WTC11 (cell line): Measurements from ENCODE around the gene TDRD9.

Experiments used
- GTF2I ChIP-seq: fragments of 250-450 bp; sonication (Bioruptor Pico); conservative IDR thresholded peaks from 2 replicates; pipeline ENCODE4 v1.4.0; 2021; ENCODE audit warnings: mild to moderate bottlenecking
- NR3C1 ChIP-seq: sonication (generic); formaldehyde crosslinking; conservative IDR thresholded peaks from 2 replicates; pipeline ENCODE4 v1.8.1; 2023; ENCODE audit warnings: low read depth, mild to moderate bottlenecking, missing genetic modification reagents
- TEAD4 ChIP-seq: sonication (generic); formaldehyde crosslinking; IDR thresholded peaks from 2 replicates; pipeline ENCODE4 v1.8.0; 2022; ENCODE audit warnings: mild to moderate bottlenecking, missing genetic modification reagents
- ZNF138 ChIP-seq: sonication (generic); formaldehyde crosslinking; conservative IDR thresholded peaks from 2 replicates; pipeline ENCODE4 v1.8.1; 2022; ENCODE audit warnings: mild to moderate bottlenecking, moderate library complexity, missing genetic modification reagents
- ZNF219 ChIP-seq: sonication (generic); formaldehyde crosslinking; IDR thresholded peaks from 2 replicates; pipeline ENCODE4 v1.8.0; 2023; ENCODE audit warnings: missing genetic modification reagents, mild to moderate bottlenecking, borderline replicate concordance
- TF ChIP-seq, protein P1 (sequence below): sonication (generic); formaldehyde crosslinking; IDR thresholded peaks from 2 replicates; pipeline ENCODE4 v1.8.1; 2022; ENCODE audit warnings: mild to moderate bottlenecking, missing genetic modification reagents, moderate library complexity, borderline replicate concordance
- TF ChIP-seq, protein P2 (sequence below): sonication (generic); formaldehyde crosslinking; IDR thresholded peaks from 2 replicates; pipeline ENCODE4 v1.8.1; 2023; ENCODE audit warnings: mild to moderate bottlenecking, missing genetic modification reagents, moderate library complexity
- TF ChIP-seq, protein P3 (sequence below): fragments of 200-600 bp; IDR thresholded peaks from 2 replicates; pipeline ENCODE4 v1.8.0; 2022; ENCODE audit warnings: antibody characterized with exemption
- TF ChIP-seq, protein P4 (sequence below): sonication (generic); formaldehyde crosslinking; IDR thresholded peaks from 2 replicates; pipeline ENCODE4 v1.8.1; 2022; ENCODE audit warnings: low read depth, missing genetic modification reagents, borderline replicate concordance
- TF ChIP-seq, protein P5 (sequence below): sonication (generic); formaldehyde crosslinking; IDR thresholded peaks from 2 replicates; pipeline ENCODE4 v1.8.0; 2022; ENCODE audit warnings: mild to moderate bottlenecking, missing genetic modification reagents
- TF ChIP-seq, protein P6 (sequence below): fragments of 250-450 bp; sonication (Bioruptor Pico); IDR thresholded peaks from 2 replicates; pipeline ENCODE4 v1.8.0; 2021; ENCODE audit warnings: mild to moderate bottlenecking
- TF ChIP-seq, protein P7 (sequence below): fragments of 250-450 bp; sonication (Bioruptor Pico); conservative IDR thresholded peaks from 2 replicates; pipeline ENCODE4 v1.9.0; 2021; ENCODE audit warnings: mild to moderate bottlenecking

DNA sequence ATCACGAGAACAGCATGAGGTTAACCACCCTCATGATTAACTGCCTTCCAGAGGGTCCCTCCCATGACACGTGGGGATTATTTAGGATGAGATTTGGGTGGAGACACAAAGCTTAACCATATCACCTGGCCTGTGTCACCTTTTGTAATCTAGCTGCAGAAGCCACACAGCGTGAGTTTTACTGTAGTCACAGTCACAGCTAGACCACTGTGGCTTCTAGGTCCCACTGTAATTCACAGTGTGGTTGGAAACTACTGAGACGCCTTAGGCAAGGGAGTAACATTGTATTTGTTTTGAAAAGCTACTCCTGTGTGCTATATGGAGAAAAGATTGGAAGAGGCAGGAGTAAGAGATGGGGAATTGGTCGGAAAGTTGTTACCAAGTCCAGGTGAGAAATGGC is 111.0 kb downstream of the TDRD9 start:
- TF ChIP-seq, protein P1, sequence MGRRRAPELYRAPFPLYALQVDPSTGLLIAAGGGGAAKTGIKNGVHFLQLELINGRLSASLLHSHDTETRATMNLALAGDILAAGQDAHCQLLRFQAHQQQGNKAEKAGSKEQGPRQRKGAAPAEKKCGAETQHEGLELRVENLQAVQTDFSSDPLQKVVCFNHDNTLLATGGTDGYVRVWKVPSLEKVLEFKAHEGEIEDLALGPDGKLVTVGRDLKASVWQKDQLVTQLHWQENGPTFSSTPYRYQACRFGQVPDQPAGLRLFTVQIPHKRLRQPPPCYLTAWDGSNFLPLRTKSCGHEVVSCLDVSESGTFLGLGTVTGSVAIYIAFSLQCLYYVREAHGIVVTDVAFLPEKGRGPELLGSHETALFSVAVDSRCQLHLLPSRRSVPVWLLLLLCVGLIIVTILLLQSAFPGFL: no peak
- TF ChIP-seq, protein P2, sequence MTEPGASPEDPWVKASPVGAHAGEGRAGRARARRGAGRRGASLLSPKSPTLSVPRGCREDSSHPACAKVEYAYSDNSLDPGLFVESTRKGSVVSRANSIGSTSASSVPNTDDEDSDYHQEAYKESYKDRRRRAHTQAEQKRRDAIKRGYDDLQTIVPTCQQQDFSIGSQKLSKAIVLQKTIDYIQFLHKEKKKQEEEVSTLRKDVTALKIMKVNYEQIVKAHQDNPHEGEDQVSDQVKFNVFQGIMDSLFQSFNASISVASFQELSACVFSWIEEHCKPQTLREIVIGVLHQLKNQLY (CRISPR knock-in tag): no peak
- TF ChIP-seq, protein P3, sequence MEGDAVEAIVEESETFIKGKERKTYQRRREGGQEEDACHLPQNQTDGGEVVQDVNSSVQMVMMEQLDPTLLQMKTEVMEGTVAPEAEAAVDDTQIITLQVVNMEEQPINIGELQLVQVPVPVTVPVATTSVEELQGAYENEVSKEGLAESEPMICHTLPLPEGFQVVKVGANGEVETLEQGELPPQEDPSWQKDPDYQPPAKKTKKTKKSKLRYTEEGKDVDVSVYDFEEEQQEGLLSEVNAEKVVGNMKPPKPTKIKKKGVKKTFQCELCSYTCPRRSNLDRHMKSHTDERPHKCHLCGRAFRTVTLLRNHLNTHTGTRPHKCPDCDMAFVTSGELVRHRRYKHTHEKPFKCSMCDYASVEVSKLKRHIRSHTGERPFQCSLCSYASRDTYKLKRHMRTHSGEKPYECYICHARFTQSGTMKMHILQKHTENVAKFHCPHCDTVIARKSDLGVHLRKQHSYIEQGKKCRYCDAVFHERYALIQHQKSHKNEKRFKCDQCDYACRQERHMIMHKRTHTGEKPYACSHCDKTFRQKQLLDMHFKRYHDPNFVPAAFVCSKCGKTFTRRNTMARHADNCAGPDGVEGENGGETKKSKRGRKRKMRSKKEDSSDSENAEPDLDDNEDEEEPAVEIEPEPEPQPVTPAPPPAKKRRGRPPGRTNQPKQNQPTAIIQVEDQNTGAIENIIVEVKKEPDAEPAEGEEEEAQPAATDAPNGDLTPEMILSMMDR: no peak
- TF ChIP-seq, protein P4, sequence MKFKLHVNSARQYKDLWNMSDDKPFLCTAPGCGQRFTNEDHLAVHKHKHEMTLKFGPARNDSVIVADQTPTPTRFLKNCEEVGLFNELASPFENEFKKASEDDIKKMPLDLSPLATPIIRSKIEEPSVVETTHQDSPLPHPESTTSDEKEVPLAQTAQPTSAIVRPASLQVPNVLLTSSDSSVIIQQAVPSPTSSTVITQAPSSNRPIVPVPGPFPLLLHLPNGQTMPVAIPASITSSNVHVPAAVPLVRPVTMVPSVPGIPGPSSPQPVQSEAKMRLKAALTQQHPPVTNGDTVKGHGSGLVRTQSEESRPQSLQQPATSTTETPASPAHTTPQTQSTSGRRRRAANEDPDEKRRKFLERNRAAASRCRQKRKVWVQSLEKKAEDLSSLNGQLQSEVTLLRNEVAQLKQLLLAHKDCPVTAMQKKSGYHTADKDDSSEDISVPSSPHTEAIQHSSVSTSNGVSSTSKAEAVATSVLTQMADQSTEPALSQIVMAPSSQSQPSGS (CRISPR knock-in tag): no peak
- TF ChIP-seq ZNF138 (CRISPR knock-in tag): no peak
- TF ChIP-seq, protein P5, sequence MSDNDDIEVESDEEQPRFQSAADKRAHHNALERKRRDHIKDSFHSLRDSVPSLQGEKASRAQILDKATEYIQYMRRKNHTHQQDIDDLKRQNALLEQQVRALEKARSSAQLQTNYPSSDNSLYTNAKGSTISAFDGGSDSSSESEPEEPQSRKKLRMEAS (CRISPR knock-in tag): no peak
- no peak for TF ChIP-seq NR3C1 (CRISPR knock-in tag)
- no peak for TF ChIP-seq TEAD4 (CRISPR knock-in tag)
- TF ChIP-seq, protein P6, sequence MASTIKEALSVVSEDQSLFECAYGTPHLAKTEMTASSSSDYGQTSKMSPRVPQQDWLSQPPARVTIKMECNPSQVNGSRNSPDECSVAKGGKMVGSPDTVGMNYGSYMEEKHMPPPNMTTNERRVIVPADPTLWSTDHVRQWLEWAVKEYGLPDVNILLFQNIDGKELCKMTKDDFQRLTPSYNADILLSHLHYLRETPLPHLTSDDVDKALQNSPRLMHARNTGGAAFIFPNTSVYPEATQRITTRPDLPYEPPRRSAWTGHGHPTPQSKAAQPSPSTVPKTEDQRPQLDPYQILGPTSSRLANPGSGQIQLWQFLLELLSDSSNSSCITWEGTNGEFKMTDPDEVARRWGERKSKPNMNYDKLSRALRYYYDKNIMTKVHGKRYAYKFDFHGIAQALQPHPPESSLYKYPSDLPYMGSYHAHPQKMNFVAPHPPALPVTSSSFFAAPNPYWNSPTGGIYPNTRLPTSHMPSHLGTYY: no peak
- no peak for TF ChIP-seq GTF2I (CRISPR knock-in tag)
- no peak for TF ChIP-seq ZNF219 (CRISPR knock-in tag)
- TF ChIP-seq, protein P7, sequence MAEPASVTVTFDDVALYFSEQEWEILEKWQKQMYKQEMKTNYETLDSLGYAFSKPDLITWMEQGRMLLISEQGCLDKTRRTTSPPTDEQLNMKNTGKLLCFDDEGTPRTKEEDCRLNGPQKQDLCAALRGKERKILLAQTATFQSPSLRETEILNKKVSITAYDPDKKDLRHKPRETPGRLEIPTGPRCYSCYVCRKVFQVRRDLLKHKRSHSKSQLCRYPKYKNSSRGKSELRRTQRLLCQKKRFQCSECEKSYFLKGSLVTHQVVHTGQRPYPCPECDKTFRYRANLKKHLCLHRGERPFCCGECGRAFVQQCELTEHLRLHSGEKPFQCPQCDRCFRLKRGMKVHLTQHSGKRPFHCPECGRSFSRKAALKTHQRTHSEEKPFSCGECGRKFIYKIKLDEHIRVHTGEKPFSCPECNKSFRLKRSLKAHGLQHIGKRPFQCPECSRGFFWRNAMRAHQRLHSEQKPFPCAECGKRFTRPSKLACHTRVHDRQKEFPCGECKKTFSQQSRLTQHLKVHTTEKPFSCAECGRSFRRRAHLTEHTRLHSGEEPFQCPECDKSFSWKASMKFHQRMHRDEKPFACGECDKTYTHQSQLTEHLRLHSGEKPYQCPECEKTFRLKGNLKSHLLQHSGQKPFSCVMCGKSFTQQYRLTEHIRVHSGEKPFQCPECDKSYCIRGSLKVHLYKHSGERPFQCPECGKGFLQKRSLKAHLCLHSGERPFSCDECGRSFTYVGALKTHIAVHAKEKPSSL: no peak
